Stimulated activated CD8-positive, alpha-beta memory T cell treated with anti-CD3 and anti-CD28 coated beads, Interleukin-7, amount 100 ng/mL, for 48 hours (primary cell): ENCODE results near the gene SH3RF1.
"Not testable (repeated sequence)": the region's sequence is repeated elsewhere in the genome, so short reads cannot be mapped to it uniquely, and the experiment has no call there.

ENCODE experiments used
- DNase-seq, 2 donors: peaks; one replicate each; pipeline ENCODE4 v3.0.0-alpha.2; 2020; ENCODE audit warnings: low read depth in 1 of 2; ENCODE audit errors: extremely low read depth in 1 of 2

The SH3RF1 gene

GRCh38 chr4:169202878-169203277, 67.9 kb downstream of the SH3RF1 start:
- no peak for DNase-seq

- DNase-seq, result no peak
Observed at GRCh38 chr4:169202145-169202699, 68.5 kb downstream of the SH3RF1 start.

DNA sequence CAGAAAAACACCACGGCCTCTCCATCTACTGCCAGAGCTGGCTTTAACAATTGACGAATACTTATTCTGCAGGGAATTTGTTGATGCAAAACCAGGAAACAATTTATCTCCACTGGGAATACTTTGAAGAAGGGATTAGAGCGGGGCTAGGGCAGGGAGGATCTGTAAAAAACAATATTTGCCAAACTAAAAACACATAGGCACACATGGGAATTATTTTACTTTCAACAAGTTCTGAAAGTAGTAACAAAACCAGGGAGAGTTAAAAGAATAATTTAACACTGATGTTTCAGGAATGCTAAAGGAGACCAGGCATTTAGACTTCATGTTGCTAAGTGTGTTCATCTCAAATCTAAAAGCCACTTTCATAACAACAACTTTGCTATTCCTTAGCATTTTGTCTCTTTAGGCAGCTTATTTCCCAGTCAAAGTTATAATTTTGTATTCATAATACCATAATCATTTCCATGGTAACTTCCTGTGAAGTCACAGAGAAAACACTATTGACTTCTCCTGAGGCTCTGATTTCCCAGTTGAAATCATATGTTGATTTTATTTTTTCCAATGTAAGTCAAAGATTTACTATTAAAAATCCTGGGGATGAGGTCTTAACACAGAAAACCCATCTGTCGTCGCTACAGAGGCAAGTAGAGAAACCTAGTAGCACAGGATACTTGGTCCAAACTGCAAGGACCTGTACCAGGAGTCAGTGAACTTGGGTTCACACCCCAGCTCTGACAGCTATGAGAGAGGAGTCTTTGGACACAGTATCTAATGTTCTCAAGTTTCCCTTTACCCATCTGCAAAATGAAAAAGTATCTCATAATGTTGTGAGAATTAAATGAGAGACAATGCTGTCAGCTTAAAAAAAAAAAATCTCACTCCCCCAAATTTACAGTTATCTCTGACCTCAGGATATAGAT, 69.3 kb downstream of the SH3RF1 start:
- DNase-seq, result no peak

DNA sequence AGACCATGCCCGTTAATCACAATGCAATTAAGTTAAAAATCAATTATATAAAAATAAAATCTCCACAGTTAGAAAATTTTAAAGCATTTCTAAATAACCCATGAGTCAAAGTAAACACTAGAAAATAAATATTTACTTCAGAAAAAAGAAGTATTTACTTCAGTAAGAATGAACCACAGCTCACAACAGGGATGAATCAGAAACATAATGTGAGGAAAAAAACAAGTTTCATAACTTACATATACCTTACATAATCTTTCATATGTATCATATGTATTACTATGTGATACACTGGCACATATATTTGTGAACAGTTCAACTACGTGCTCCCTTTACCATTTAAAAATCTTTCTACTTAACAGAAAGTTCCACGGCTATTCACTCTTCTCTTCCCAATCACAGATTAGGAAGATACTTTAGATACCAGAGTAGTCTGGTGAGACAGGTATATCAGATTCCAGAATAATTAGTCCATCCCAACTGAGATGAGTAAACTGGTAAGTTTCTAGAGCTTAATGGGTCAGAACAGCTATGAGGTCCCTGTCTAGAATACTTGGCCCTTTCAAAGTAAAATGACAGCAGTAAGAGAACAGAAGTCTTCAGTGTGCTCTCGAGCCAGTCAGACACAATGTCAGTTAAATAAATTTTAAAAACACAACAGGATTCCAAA, 70.3 kb downstream of the SH3RF1 start:
- DNase-seq, result no peak

DNA sequence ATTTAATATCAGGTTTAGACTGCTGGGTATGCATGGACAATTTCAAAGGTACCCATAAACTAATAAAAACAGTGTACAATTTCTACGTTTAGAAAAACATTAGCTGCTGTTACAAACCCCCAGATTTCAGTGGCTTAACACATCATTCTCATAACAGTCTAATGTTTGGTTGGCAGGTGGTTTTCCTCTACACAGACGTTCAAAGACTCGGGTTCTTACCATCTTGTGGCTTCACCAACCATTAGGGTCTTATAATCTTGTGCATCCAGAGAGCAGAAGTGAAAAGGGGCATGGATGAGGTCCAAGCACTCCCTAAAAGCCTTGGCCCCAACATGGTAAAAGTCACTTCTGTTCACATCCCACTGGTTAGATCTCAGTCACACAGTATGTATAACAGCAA, 71.6 kb downstream of the SH3RF1 start:
- DNase-seq, result no peak

DNA sequence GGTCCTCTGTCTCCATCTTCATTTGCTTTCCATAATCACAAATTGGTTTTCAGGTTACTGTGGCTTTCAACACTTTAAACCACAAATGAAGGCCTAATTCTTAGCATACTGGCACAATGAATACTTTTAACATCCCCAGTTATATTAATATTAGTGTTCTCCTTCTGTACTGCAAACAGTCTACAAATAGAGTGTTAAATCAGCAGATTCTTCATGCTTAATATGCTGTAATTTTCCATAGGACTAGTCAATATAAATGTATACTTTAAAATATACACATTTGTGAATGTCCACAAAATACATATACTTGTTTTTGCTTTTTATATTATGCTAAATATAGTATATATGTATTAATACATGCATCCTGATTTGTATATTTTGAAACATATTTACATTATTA, 72.6 kb downstream of the SH3RF1 start:
- no peak for DNase-seq

DNA sequence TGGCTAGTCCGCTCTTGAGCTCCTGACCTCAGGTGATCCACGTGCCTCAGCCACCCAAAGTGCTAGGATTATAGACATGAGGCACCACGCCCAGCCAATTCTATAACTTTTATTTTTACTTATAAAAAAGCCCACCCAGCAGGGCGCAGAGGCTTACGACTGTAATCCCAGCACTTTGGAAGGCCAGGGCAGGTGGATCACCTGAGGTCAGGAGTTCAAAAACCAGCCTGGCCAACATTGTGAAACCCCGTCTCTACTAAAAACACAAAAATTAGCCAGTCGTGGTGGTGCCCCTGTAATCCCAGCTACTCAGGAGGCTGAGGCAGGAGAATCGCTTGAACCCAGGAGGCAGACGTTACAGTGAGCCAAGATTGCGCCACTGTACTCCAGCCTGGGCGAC, 73.5 kb downstream of the SH3RF1 start:
- DNase-seq, result not testable (repeated sequence)

DNA sequence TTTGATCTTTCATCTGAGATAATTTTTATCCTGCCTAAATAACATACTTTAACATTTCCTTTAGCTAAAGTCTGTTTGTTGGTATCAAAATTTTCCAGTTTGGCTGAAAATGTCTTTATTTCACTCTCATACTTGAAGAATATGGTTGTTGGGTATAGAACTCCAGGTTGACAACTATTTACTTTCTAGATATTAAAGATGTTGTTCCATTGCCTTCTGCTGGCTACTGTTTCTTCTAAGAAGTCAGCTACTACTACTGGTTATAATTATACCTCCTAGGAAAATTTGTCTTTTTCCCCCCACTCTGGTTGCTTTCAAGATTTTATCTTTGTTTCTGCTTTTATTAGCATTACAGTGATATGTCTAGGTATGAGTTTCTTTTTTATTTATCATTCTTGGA, 75.7 kb downstream of the SH3RF1 start:
- no peak for DNase-seq

GRCh38 chr4:169189968-169190367, 80.8 kb downstream of the SH3RF1 start:
- DNase-seq, result not testable (repeated sequence)

GRCh38 chr4:169189372-169189771, 81.4 kb downstream of the SH3RF1 start:
- DNase-seq, result no peak

DNA sequence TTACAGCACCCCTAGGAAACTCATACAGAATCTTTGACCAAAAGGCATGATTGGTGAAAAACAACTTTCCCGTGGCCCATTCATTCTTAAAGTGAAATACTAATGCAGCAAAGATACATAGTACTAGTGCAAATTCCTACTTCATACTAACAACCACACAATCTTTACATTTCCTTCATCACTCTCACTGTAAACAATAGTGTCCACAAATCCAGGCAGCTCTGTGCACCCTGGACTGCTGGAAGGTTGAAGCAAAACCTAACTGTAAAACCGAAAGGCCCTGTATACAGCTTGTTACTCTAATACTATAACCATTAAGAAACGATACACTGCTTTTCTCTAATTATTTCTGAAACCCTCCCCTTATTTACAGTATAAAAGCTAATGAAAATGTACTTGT, 82.6 kb downstream of the SH3RF1 start:
- DNase-seq, result no peak

- no peak for DNase-seq
Observed at GRCh38 chr4:169185133-169185956, 85.4 kb downstream of the SH3RF1 start.

GRCh38 chr4:169184686-169185085, 86.1 kb downstream of the SH3RF1 start:
- no peak for DNase-seq

DNA sequence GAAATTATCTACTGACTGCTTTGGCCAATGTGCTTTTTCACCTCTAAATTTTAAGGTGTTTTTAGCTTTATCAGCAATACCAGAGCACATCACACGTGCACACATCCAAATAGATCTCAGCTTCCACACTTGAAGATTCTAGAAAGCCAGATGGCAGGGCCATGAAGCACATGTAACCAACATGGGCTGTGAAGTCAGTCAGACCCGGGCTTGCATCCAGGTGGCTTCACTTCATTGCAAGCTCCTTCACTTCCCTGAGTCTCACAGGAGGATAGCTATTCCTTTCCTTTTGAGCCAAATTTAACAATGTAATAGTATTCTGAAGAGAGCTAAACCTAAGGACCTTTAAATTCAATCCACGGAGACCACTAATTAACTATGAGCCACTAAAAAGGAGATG, 86.5 kb downstream of the SH3RF1 start:
- no peak for DNase-seq

- DNase-seq, result no peak
Observed at GRCh38 chr4:169183581-169183980, 87.2 kb downstream of the SH3RF1 start.

GRCh38 chr4:169179609-169180521, 90.9 kb downstream of the SH3RF1 start:
- DNase-seq, result no peak

DNA sequence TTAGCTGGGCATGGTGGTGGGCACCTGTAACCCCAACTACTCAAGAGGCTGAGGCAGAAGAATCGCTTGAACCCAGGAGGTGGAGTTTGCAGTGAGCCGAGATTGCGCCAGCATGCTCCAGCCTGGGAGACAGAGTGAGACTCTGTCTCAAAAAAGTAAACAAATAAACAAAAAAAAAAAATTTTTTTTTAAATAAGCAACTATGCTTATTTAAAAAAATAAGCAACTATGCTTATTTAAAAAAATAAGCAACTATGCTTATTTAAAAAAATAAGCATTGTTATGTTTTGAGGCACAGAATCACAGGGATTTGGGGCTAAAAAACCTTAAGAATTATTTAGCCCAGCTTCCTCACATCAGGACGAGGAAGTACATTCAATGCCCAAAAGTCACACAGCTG, 92.7 kb downstream of the SH3RF1 start:
- DNase-seq, result not testable (repeated sequence)

DNA sequence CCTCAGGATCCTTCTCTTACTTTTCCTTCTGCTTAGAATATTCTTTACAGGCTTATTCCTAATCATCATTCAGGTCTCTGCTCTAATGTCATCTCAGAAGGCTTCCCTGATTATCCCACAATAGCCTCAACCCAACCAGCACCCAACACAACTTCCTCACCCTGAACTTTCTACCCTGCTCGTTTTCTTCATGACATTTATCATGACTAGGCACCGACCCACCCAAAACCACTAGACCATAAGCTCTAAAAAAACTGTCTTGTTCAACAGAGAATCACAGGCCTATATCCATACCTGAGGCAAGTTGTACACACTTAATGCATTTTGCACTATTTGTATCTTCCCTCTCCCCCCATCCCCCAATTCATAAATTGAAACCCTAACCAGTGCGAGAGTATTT, 95.3 kb downstream of the SH3RF1 start:
- DNase-seq, result no peak

DNA sequence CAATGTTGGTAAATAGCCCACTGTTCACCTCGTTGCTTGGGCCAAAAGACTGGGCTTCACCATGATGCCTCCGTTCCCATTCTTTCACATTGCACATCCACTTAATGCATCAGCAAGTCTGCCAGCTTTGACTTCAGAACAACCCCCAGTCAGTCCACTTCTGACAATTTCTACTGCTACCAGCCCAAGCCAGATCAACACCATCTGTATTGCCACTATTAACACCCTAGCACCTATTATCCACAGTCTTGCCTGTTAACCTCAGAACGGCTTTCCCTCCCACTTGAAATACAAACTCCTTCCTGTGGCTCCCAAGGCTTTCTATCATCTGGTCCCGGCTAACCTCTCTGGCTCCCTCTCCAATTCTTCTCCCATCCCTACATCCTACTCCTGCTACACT, 95.7 kb downstream of the SH3RF1 start:
- DNase-seq, result no peak

- no peak for DNase-seq
Observed at GRCh38 chr4:169174247-169174646, 96.5 kb downstream of the SH3RF1 start.
